ENCODE measurements around the gene CTNNA2.

Gene CTNNA2

DNA sequence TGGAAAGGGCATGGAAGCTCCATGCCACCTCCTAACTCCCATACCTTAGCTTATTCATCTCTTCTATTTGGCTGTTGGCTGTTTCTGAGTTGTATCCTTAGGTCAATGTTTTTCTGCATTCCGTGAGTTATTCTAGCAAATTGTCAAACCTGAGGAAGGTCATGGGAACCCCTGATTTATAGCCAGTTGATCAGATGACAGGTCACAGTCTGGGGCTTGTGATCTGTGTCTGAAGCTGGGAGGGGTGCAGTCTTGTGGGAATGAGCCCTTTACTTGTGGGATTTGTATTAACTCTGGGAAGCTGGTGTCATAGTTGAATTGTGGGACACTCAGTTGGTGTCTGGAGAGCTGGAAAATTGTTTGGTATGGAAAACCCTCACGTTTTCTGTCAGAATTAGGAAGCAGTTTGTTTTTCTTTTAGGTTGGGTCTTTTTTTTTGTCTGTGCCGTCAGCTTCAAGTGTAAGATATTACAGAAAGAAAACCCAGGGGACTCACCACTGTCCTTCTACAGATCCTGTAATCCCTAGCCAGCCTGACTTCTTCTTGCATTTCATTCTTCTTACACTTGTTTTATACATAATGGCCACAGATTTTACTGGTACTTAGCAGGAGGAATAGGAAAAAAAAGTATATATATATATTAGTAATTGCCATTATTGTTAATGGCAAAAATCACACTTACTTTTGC is 653.8 kb downstream of the CTNNA2 start:
- DNase-seq: no peak
- no peaks in the 10 kb centered on the region for H3K27me3 ChIP-seq (ENCODE audit: insufficient read depth, low read depth, severe bottlenecking)
- H3K9me3 ChIP-seq (ENCODE audit: severe bottlenecking): no peaks in the 10 kb centered on the region
- H3K27ac ChIP-seq: no peak overlapping the region
- no peak overlapping the region for H3K4me3 ChIP-seq (ENCODE audit: low read depth, low read length)
- TF ChIP-seq, protein P1, sequence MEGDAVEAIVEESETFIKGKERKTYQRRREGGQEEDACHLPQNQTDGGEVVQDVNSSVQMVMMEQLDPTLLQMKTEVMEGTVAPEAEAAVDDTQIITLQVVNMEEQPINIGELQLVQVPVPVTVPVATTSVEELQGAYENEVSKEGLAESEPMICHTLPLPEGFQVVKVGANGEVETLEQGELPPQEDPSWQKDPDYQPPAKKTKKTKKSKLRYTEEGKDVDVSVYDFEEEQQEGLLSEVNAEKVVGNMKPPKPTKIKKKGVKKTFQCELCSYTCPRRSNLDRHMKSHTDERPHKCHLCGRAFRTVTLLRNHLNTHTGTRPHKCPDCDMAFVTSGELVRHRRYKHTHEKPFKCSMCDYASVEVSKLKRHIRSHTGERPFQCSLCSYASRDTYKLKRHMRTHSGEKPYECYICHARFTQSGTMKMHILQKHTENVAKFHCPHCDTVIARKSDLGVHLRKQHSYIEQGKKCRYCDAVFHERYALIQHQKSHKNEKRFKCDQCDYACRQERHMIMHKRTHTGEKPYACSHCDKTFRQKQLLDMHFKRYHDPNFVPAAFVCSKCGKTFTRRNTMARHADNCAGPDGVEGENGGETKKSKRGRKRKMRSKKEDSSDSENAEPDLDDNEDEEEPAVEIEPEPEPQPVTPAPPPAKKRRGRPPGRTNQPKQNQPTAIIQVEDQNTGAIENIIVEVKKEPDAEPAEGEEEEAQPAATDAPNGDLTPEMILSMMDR (IDR thresholded peaks at IDR 0.05; ENCODE audit: low read depth, low read length): no peak
- no peaks in the 10 kb centered on the region for H3K36me3 ChIP-seq

DNA sequence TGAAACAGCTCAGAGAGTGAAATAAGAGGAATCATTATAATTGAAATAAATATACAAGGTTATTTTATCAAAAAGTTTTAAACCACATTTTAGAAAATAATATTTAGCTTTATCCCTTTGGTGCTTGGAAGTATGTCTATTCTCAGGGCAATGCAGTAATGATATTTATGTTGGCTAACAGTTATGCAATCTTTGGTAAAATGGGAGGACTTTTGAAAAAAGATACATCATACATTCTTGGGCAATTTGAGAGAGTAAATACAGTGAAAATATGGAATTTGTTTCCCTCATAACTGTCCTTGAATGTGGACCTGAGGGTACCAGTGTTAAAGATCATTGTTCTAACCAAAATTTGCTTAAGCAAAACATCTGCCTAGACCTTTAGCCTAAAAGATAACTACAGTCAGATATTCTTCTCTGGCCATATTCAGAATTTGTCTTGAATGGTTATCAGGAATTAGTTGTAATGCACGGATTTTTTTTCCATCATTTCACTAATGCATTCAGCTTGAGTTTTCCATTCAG is 654.5 kb downstream of the CTNNA2 start:
- H3K4me3 ChIP-seq (ENCODE audit: low read depth, low read length): no peak overlapping the region
- H3K9me3 ChIP-seq (ENCODE audit: severe bottlenecking): no peaks in the 10 kb centered on the region
- H3K27me3 ChIP-seq (ENCODE audit: insufficient read depth, low read depth, severe bottlenecking): no peaks in the 10 kb centered on the region
- H3K27ac ChIP-seq: no peak overlapping the region
- no peaks in the 10 kb centered on the region for H3K36me3 ChIP-seq
- no peak for DNase-seq
- TF ChIP-seq, protein P1 (IDR thresholded peaks at IDR 0.05; ENCODE audit: low read depth, low read length): no peak

DNA sequence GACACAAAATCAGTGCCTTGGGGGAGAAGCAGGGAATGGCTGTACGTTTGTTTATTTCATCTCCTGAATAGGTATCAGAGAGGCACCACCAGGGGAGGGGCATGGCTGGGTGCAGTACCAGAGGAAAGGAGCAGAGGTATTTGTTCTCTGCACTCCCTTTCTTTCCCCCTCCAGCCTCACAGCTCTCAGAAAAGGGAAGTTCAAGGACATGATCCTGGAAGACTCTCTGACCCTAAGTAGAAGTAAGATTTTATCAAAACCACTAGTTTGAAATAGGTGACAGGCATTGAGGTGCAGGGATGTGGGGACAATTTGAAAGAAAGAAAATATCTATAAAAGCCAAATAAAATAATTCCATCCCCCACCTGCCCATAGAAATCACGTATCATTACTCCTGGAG is 655.2 kb downstream of the CTNNA2 start:
- DNase-seq: no peak
- Histone ChIP-seq H3K27ac (no peak overlapping the region), H3K9me3 (ENCODE audit: severe bottlenecking) (no peaks in the 10 kb centered on the region), H3K36me3 (no peaks in the 10 kb centered on the region), H3K27me3 (ENCODE audit: insufficient read depth, low read depth, severe bottlenecking) (no peaks in the 10 kb centered on the region), H3K4me3 (ENCODE audit: low read depth, low read length) (no peak overlapping the region)
- TF ChIP-seq, protein P1 (IDR thresholded peaks at IDR 0.05; ENCODE audit: low read depth, low read length): no peak

DNA sequence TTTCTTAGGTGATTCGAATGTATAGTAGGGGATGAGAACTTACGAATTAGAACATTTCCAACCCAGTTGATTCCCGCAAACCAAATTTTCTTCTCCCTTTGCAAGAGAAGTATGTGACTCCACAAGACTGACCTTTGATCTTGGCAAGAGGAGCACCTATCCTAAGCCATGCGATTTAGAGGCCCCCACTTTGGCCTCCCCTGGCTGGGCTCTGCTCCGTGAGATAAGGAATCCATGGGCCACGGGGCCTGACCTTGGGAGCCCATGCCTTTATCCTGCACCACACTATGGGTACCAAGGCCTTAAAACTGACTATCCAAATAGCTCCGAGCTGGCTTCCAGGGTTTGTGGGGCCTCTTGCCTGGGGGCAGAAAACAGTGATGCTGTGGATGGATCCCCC is 656.0 kb downstream of the CTNNA2 start:
- no peak for DNase-seq
- H3K27me3 ChIP-seq (ENCODE audit: insufficient read depth, low read depth, severe bottlenecking): no peaks in the 10 kb centered on the region
- no peak overlapping the region for H3K27ac ChIP-seq
- TF ChIP-seq, protein P1 (IDR thresholded peaks at IDR 0.05; ENCODE audit: low read depth, low read length): no peak
- H3K36me3 ChIP-seq: no peaks in the 10 kb centered on the region
- no peaks in the 10 kb centered on the region for H3K9me3 ChIP-seq (ENCODE audit: severe bottlenecking)
- H3K4me3 ChIP-seq (ENCODE audit: low read depth, low read length): no peak overlapping the region

DNA sequence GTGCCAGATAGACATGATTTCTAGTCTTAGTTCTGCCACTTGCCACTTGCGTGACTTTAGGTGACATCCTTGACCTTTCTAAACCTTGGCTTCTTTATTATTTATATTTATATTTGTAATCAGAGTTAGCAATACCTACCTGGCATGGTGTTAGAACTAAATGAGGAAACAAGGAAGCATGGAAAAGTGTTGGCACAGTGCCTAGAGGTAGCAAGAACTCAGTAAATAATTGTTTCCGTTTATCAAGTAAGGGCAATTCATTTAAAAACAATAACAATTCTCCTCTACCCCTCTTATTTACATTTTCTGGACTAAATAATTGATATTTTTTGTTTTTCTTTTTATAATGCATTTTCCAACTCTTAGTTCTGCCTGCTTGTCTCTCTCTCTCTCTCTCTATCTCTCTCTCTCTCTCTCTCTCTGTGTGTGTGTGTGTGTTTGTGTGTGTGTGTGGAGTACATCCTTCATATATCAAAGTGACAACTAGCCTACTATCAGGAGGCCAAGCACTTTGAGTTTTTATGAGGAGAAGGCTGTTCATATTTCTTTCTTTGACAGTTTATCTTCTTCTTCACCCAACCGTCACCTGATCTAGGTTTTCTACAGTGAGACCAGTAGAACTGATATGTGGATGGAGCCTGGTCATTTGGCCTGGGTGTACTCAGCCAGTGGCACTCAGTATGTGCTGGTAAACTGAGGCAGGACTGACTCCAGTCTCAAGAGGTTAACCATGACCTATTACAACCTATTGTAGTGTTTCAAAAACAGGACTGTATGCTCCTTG is 657.2 kb downstream of the CTNNA2 start:
- TF ChIP-seq, protein P1 (IDR thresholded peaks at IDR 0.05; ENCODE audit: low read depth, low read length): no peak
- no peak overlapping the region for H3K27ac ChIP-seq
- DNase-seq: no peak
- no peaks in the 10 kb centered on the region for H3K9me3 ChIP-seq (ENCODE audit: severe bottlenecking)
- no peak overlapping the region for H3K4me3 ChIP-seq (ENCODE audit: low read depth, low read length)
- H3K27me3 ChIP-seq (ENCODE audit: insufficient read depth, low read depth, severe bottlenecking): no peaks in the 10 kb centered on the region
- H3K36me3 ChIP-seq: no peaks in the 10 kb centered on the region
